ENCODE measurements around the gene BANP.
"Not testable (repeated sequence)": the region's sequence is repeated elsewhere in the genome, so short reads cannot be mapped to it uniquely, and the experiment has no call there.

BANP gene

GRCh38 chr16:87993901-87994300 lies 42.7 kb downstream of the BANP start:
- DNase-seq (ENCODE audit: low read depth): no peak

- no peak for DNase-seq (ENCODE audit: low read depth)
Measured at GRCh38 chr16:87995644-87996043, 44.4 kb downstream of the BANP start.

GRCh38 chr16:87996962-87997880 lies 46.0 kb downstream of the BANP start:
- DNase-seq (ENCODE audit: low read depth): no peak

GRCh38 chr16:87998184-87998793 lies 47.1 kb downstream of the BANP start:
- not testable (repeated sequence) for DNase-seq (ENCODE audit: low read depth)

- DNase-seq (ENCODE audit: low read depth): not testable (repeated sequence)
Measured at GRCh38 chr16:87998992-87999391, 47.8 kb downstream of the BANP start.

- DNase-seq (ENCODE audit: low read depth): no peak
Measured at GRCh38 chr16:88002211-88002610, 51.0 kb downstream of the BANP start.

GRCh38 chr16:88002749-88003148 lies 51.5 kb downstream of the BANP start:
- no peak for DNase-seq (ENCODE audit: low read depth)

GRCh38 chr16:88003316-88003715 lies 52.1 kb downstream of the BANP start:
- no peak for DNase-seq (ENCODE audit: low read depth)

GRCh38 chr16:88003736-88004135 lies 52.5 kb downstream of the BANP start:
- no peak for DNase-seq (ENCODE audit: low read depth)

GRCh38 chr16:88004391-88004790 lies 53.2 kb downstream of the BANP start:
- DNase-seq (ENCODE audit: low read depth): no peak

- no peak for DNase-seq (ENCODE audit: low read depth)
Measured at GRCh38 chr16:88005181-88005581, 53.9 kb downstream of the BANP start.

GRCh38 chr16:88005968-88006367 lies 54.7 kb downstream of the BANP start:
- no peak for DNase-seq (ENCODE audit: low read depth)

- DNase-seq (ENCODE audit: low read depth): no peak
Measured at GRCh38 chr16:88007321-88007731, 56.1 kb downstream of the BANP start.

- no peak for DNase-seq (ENCODE audit: low read depth)
Measured at GRCh38 chr16:88008840-88009239, 57.6 kb downstream of the BANP start.

- no peak for DNase-seq (ENCODE audit: low read depth)
Measured at GRCh38 chr16:88009563-88010342, 58.5 kb downstream of the BANP start.

- no peak for DNase-seq (ENCODE audit: low read depth)
Measured at GRCh38 chr16:88010343-88010967, 59.2 kb downstream of the BANP start.

- no peak for DNase-seq (ENCODE audit: low read depth)
Measured at GRCh38 chr16:88010968-88011483, 59.8 kb downstream of the BANP start.

GRCh38 chr16:88012360-88012759 lies 61.1 kb downstream of the BANP start:
- DNase-seq (ENCODE audit: low read depth): no peak

GRCh38 chr16:88013091-88013609 lies 61.9 kb downstream of the BANP start:
- no peak for DNase-seq (ENCODE audit: low read depth)

GRCh38 chr16:88013766-88014251 lies 62.6 kb downstream of the BANP start:
- DNase-seq (ENCODE audit: low read depth): no peak

- DNase-seq (ENCODE audit: low read depth): peak; percentile 63
Measured at GRCh38 chr16:88014252-88014781, 63.1 kb downstream of the BANP start.

Data from fibroblast of gingiva (primary cell).